D721Med (cell line): ENCODE results near the gene ADPRH.

Source experiments
- DNase-seq: peaks from one replicate; pipeline ENCODE4 v3.0.0; 2011; ENCODE audit warnings: low spot score; ENCODE audit not compliant: insufficient read length
- FAIRE-seq: peaks from 2 replicates; lab custom pipeline; 2011; peaks lifted over from hg19 to GRCh38; lab: Jason Lieb, UNC
- CTCF ChIP-seq: IDR thresholded peaks from 2 replicates; pipeline ENCODE4 v1.5.1; 2012; ENCODE audit warnings: mild to moderate bottlenecking, control low read depth; ENCODE audit not compliant: insufficient read depth; ENCODE audit errors: missing control alignments

ADPRH gene

GRCh38 chr3:119571688-119572087 lies 7.6 kb upstream of the ADPRH start:
- no peak for TF ChIP-seq CTCF
- FAIRE-seq (no peak), DNase-seq (no peak)

DNA sequence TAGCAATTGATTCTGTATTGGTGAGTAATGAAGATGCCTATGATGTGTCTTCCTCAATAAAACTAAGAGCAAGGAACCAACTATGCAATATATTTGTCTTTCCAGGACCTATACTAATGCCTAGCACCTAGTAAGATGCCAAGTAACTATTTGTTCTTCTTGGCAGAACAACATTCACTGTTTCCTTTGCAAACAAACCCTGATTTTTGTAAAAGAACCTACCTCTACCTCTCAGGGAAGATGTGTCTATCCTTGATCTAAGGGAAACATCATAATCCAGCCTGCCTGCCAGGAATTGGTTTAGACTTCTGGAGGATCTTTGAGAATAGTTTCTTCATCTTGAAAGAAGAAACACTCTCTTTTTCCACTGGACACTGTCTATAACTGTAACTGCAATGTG lies 3.8 kb upstream of the ADPRH start:
- no peak for DNase-seq
- FAIRE-seq = no peak
- no peak for TF ChIP-seq CTCF

- no peak for DNase-seq
- TF ChIP-seq CTCF = no peak
- FAIRE-seq = no peak
Observed at GRCh38 chr3:119580067-119580760, 922 bp downstream of the ADPRH start.

GRCh38 chr3:119582178-119582577 lies 2.9 kb downstream of the ADPRH start:
- no peak for TF ChIP-seq CTCF
- DNase-seq (no peak), FAIRE-seq (no peak)

DNA sequence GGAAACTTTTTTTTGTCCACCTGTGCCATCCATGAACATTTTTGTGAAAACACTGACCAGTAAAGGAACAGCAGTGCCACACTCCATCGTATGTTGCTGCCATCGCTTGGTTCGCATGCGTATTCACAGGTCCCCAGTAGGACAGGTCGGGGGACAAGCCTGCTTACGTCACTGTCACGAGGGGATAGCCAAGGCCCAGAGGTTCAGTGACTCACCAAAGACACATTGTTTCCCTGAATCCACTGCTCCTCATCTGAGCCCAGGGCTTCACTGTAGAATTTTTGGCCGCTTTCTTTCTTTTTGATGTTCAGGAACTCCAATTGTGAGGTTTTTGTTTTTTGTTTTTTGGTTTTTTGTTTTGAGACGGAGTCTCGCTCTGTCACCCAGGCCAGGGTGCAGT lies 5.9 kb downstream of the ADPRH start:
- no peak for FAIRE-seq
- DNase-seq = no peak
- no peak for TF ChIP-seq CTCF

DNA sequence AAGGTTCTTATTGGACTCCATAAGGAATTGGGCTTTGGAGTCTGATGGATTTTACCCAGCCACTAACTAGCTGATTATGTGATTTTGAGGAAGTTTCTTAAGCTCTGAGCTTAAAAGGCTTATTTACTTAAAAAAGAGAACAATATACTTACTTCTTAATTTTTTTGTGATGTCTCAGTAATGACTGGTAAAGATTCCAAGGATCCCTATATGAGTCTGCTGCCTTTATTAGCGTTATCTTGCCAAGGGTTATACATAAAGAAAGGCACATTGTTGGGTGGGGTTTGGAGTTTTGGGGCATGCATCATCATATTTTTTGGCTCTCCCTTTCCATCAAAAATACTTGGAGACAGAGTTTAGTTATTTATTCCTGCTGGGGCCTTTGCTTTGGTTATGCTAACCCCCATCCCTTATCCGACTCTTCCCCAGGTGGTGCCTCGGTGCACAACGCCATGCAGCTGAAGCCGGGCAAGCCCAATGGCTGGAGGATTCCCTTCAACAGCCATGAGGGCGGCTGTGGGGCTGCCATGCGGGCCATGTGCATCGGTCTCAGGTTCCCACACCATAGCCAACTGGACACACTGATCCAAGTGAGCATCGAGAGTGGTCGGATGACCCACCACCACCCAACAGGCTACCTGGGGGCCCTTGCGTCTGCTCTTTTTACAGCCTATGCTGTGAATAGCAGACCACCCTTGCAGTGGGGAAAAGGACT lies 6.7 kb downstream of the ADPRH start:
- no peak for TF ChIP-seq CTCF
- DNase-seq (no peak), FAIRE-seq (no peak)

GRCh38 chr3:119586733-119587172 lies 7.5 kb downstream of the ADPRH start:
- FAIRE-seq (no peak), DNase-seq (no peak)
- no peak for TF ChIP-seq CTCF
